NOMO-1 (cell line): ENCODE measurements around the gene CASTOR1.

Source experiments
- DNase-seq, 2 experiments: peaks; one replicate each; lab custom pipeline; 2025; ENCODE audit not compliant: unreplicated experiment in 2 of 2; lab: John Stamatoyannopoulos, UW

CASTOR1 gene

GRCh38 chr22:30320021-30320556, 30.8 kb upstream of the CASTOR1 start:
- no peak for DNase-seq

GRCh38 chr22:30318799-30319419, 29.6 kb upstream of the CASTOR1 start:
- DNase-seq: no peak

GRCh38 chr22:30317778-30318177, 28.5 kb upstream of the CASTOR1 start:
- no peak for DNase-seq

GRCh38 chr22:30315962-30316576, 26.8 kb upstream of the CASTOR1 start:
- DNase-seq: no peak

GRCh38 chr22:30314915-30315314, 25.6 kb upstream of the CASTOR1 start:
- DNase-seq: no peak

GRCh38 chr22:30313527-30314363, 24.4 kb upstream of the CASTOR1 start:
- DNase-seq: no peak

- DNase-seq: no peak
These were observed 22.7 kb upstream of the CASTOR1 start for GRCh38 chr22:30312053-30312452.

GRCh38 chr22:30310881-30311771, 21.8 kb upstream of the CASTOR1 start:
- no peak for DNase-seq

GRCh38 chr22:30309951-30310741, 20.8 kb upstream of the CASTOR1 start:
- DNase-seq: peak; percentile 81 to 83

GRCh38 chr22:30308518-30309230, 19.4 kb upstream of the CASTOR1 start:
- DNase-seq: no peak

- no peak for DNase-seq
These were observed 18.8 kb upstream of the CASTOR1 start for GRCh38 chr22:30308093-30308492.

GRCh38 chr22:30307041-30307574, 17.8 kb upstream of the CASTOR1 start:
- DNase-seq: no peak

GRCh38 chr22:30306627-30307011, 17.3 kb upstream of the CASTOR1 start:
- DNase-seq: no peak

GRCh38 chr22:30305906-30306626, 16.8 kb upstream of the CASTOR1 start:
- DNase-seq: peak in 1 of 2 experiments; percentile 21

- peak; percentile 86 to 88 for DNase-seq
These were observed 16.2 kb upstream of the CASTOR1 start for GRCh38 chr22:30305519-30305905.

- DNase-seq: no peak
These were observed 15.4 kb upstream of the CASTOR1 start for GRCh38 chr22:30304495-30305244.

GRCh38 chr22:30302810-30303138, 13.5 kb upstream of the CASTOR1 start:
- DNase-seq: no peak
